Measurements from ENCODE around the gene OR4C3. TPM values are rescaled to one million over a fixed set of nuclear protein-coding genes. Genes with fewer than 3 reads are reported as not detected.

OR4C3 gene
- total and polyA plus RNA-seq, 2 experiments from 2014 or later, result not detected

GRCh38 chr11:48366365-48366764 lies 41.6 kb downstream of the OR4C3 start, which contains the start of gene OR4C5:
Gene OR4C5 (minus strand): TSS chr11:48366465. CDS start chr11:48366465, 0 bp downstream.
- Histone ChIP-seq H3K9ac (no peak within 1 kb of the TSS), H3F3A (ENCODE audit: insufficient read depth) (no peaks in the 10 kb centered on the region), H3K36me3 (ENCODE audit: low read depth) (no peaks in the 10 kb centered on the region), H4K20me1 (ENCODE audit: insufficient read depth) (no peaks in the 10 kb centered on the region), H3K9me3 (ENCODE audit: low read depth) (no peaks in the 10 kb centered on the region), H3K27ac (no peak within 1 kb of the TSS), H3K4me3 (no peak within 1 kb of the TSS), H3K27me3 (replicated peaks; ENCODE audit: insufficient read depth) (no peaks in the 10 kb centered on the region), H3K79me2 (ENCODE audit: insufficient read depth) (no peaks in the 10 kb centered on the region), H3K4me2 (ENCODE audit: unreplicated experiment) (no peak within 1 kb of the TSS), H2AFZ (no peak within 1 kb of the TSS), H3K4me1 (ENCODE audit: insufficient read depth) (no peaks in the 10 kb centered on the region), H3K9me2 (ENCODE audit: insufficient read depth) (no peaks in the 10 kb centered on the region)
- whole genome bisulfite sequencing, 2 experiments (ENCODE audit: low coverage in 1 of 2, low lambda C conversion rate in 2 of 2, missing lambda C conversion rate in 2 of 2), result 10 to 15% methylated on average over 2 of the region's 2 CpGs
- in situ Hi-C loops (cut with MboI), result no loop called here
- no peak for DNase-seq
- TF ChIP-seq EZH2phosphoT487 (IDR thresholded peaks at IDR 0.05; ENCODE audit: insufficient read depth, low read depth) (no peak), EZH2 (IDR thresholded peaks at IDR 0.05; ENCODE audit: insufficient read depth, poor library complexity, severe bottlenecking) (no peak)

Other genes with a start within 250 kb of the OR4C3 start
- gene OR4B1, start 108.1 kb upstream of the OR4C3 start, total RNA-seq (2014; rRNA removed; shearing (Covaris generic)), result not detected in 2 replicates
- not detected in 2 replicates for gene OR4B1, start 108.1 kb upstream of the OR4C3 start, polyA plus RNA-seq (2016; fragmentation: Nextera tagmentation; extraction: Ambion mirVana)
- not detected in 2 replicates for gene OR4X2, start 79.8 kb upstream of the OR4C3 start, total RNA-seq (2014; rRNA removed; shearing (Covaris generic))
- not detected in 2 replicates for gene OR4X2, start 79.8 kb upstream of the OR4C3 start, polyA plus RNA-seq (2016; fragmentation: Nextera tagmentation; extraction: Ambion mirVana)
- gene OR4X1, start 61.1 kb upstream of the OR4C3 start, total RNA-seq (2014; rRNA removed; shearing (Covaris generic)), result not detected in 2 replicates
- not detected in 2 replicates for gene OR4X1, start 61.1 kb upstream of the OR4C3 start, polyA plus RNA-seq (2016; fragmentation: Nextera tagmentation; extraction: Ambion mirVana)
- gene OR4S1, start 18.7 kb upstream of the OR4C3 start, total RNA-seq (2014; rRNA removed; shearing (Covaris generic)), result not detected in 2 replicates
- not detected in 2 replicates for gene OR4S1, start 18.7 kb upstream of the OR4C3 start, polyA plus RNA-seq (2016; fragmentation: Nextera tagmentation; extraction: Ambion mirVana)
- not detected in 2 replicates for gene OR4C5, start 41.5 kb downstream of the OR4C3 start, total RNA-seq (2014; rRNA removed; shearing (Covaris generic))
- gene OR4C5, start 41.5 kb downstream of the OR4C3 start, polyA plus RNA-seq (2016; fragmentation: Nextera tagmentation; extraction: Ambion mirVana), result not detected in 2 replicates
- gene OR4A47, start 163.9 kb downstream of the OR4C3 start, total RNA-seq (2014; rRNA removed; shearing (Covaris generic)), result not detected in 2 replicates
- gene OR4A47, start 163.9 kb downstream of the OR4C3 start, polyA plus RNA-seq (2016; fragmentation: Nextera tagmentation; extraction: Ambion mirVana), result not detected in 2 replicates